PFSK-1 (cell line): ENCODE data around the gene TMED8.

Source experiments
- FOXP2 ChIP-seq: optimal IDR thresholded peaks from 2 replicates; pipeline ENCODE3; 2011; ENCODE audit warnings: borderline replicate concordance, control low read depth, inconsistent platforms; ENCODE audit not compliant: insufficient read depth; ENCODE audit errors: extremely low read length, extremely low read depth
- POLR2AphosphoS5 ChIP-seq: IDR thresholded peaks from 2 replicates; pipeline ENCODE4 v1.6.1; 2012; ENCODE audit warnings: low read depth, mild to moderate bottlenecking, control low read depth, low read length, moderate library complexity

GRCh38 chr14:77409131-77409533 is 32.2 kb upstream of the TMED8 start:
- TF ChIP-seq POLR2AphosphoS5 (no peak), FOXP2 (no peak)
